K562 (cell line): ENCODE measurements around the gene ZDHHC24. TPM values are rescaled to one million over a fixed set of nuclear protein-coding genes. Genes with fewer than 3 reads are reported as not detected.
A peak's percentile ranks its signal among the peaks of the same experiment; 100 is the strongest.

Experiments
- ADNP ChIP-seq: fragments of 200-800 bp; sonication (Bioruptor generic); IDR thresholded peaks from 2 replicates; pipeline ENCODE4 v1.6.1; 2016; ENCODE audit warnings: missing genetic modification characterization, missing compliant biosample characterization
- BCOR ChIP-seq: fragments of 450-650 bp; IDR thresholded peaks from 2 replicates; pipeline ENCODE4 v1.6.1; 2016
- DMBX1 ChIP-seq: fragments of 250-450 bp; sonication (Bioruptor Pico); IDR thresholded peaks from 2 replicates; pipeline ENCODE4 v1.8.0; 2022; ENCODE audit warnings: inconsistent platforms, mild to moderate bottlenecking, moderate library complexity, borderline replicate concordance
- E2F3 ChIP-seq: fragments of 250-450 bp; sonication (Bioruptor Pico); IDR thresholded peaks from 2 replicates; pipeline ENCODE4 v1.4.0; 2020; ENCODE audit warnings: mild to moderate bottlenecking
- FOXM1 ChIP-seq, 2 experiments: fragments of 450-650 bp in 1 of 2; sonication (generic) in 1 of 2; formaldehyde crosslinking in 1 of 2; IDR thresholded peaks; 2 replicates each; pipeline versions ENCODE4 v1.6.1 to v1.9.0; 2017 to 2022; ENCODE audit warnings: low read depth in 2 of 2, mild to moderate bottlenecking in 2 of 2, missing genetic modification reagents in 1 of 2, moderate library complexity in 1 of 2
- GATAD2B ChIP-seq: fragments of 450-650 bp; IDR thresholded peaks from 2 replicates; pipeline ENCODE4 v1.6.1; 2017; ENCODE audit warnings: mild to moderate bottlenecking, borderline replicate concordance
- HDAC1 ChIP-seq, 2 experiments: fragments of 450-650 bp; IDR thresholded peaks; 2 replicates each; pipeline ENCODE4 v1.6.1; 2016 to 2017; ENCODE audit warnings: inconsistent platforms in 1 of 2, mild to moderate bottlenecking in 1 of 2, moderate library complexity in 1 of 2
- HDAC8 ChIP-seq: fragments of 450-650 bp; IDR thresholded peaks from 2 replicates; pipeline ENCODE4 v1.6.1; 2016; ENCODE audit warnings: mild to moderate bottlenecking, missing genetic modification characterization, moderate library complexity, missing compliant biosample characterization
- HDGF ChIP-seq: fragments of 450-650 bp; IDR thresholded peaks from 2 replicates; pipeline ENCODE4 v1.6.1; 2016
- KAT7 ChIP-seq: sonication (generic); formaldehyde crosslinking; IDR thresholded peaks from 2 replicates; pipeline ENCODE4 v1.8.0; 2022; ENCODE audit warnings: missing genetic modification reagents, mild to moderate bottlenecking, borderline replicate concordance
- NCOA2 ChIP-seq, 2 experiments: fragments of 450-650 bp; IDR thresholded peaks; 2 replicates each; pipeline ENCODE4 v1.6.1; 2018; ENCODE audit warnings: mild to moderate bottlenecking in 2 of 2, moderate library complexity in 1 of 2; ENCODE audit not compliant: partially characterized antibody in 2 of 2
- PCBP1 ChIP-seq: fragments of 200-400 bp; formaldehyde crosslinking; IDR thresholded peaks from 2 replicates; pipeline ENCODE4 v1.6.1; 2018; ENCODE audit warnings: mild to moderate bottlenecking, low read depth, low read length; ENCODE audit not compliant: poor library complexity, severe bottlenecking
- PHB ChIP-seq: fragments of 250-450 bp; sonication (Bioruptor Pico); IDR thresholded peaks from 2 replicates; pipeline ENCODE4 v1.5.0; 2021
- POLR2H ChIP-seq: IDR thresholded peaks from 2 replicates; pipeline ENCODE4 v1.6.1; 2016; ENCODE audit warnings: missing genetic modification characterization, low read depth, mild to moderate bottlenecking, control low read depth, missing compliant biosample characterization, moderate library complexity
- RBM25 ChIP-seq: fragments of 200-400 bp; formaldehyde crosslinking; IDR thresholded peaks from 2 replicates; pipeline ENCODE4 v1.6.1; 2018; ENCODE audit warnings: low read length, low read depth, moderate library complexity; ENCODE audit not compliant: severe bottlenecking
- SMAD2 ChIP-seq: fragments of 150-350 bp; IDR thresholded peaks from 2 replicates; pipeline ENCODE4 v1.6.1; 2014; ENCODE audit warnings: low read depth, mild to moderate bottlenecking, low read length
- SRSF9 ChIP-seq: fragments of 200-400 bp; formaldehyde crosslinking; IDR thresholded peaks from 2 replicates; pipeline ENCODE4 v1.6.1; 2017; ENCODE audit warnings: low read depth, low read length, borderline replicate concordance
- YY1 ChIP-seq, 3 experiments: IDR thresholded peaks; 2 replicates each; pipeline ENCODE4 v1.6.1; 2011; ENCODE audit warnings: low read length in 2 of 3, mild to moderate bottlenecking in 2 of 3, moderate library complexity in 2 of 3, borderline replicate concordance in 1 of 3, control low read depth in 1 of 3, low read depth in 1 of 3; ENCODE audit not compliant: insufficient read depth in 3 of 3, insufficient replicate concordance in 2 of 3, control insufficient read depth in 1 of 3, insufficient read length in 1 of 3; ENCODE audit errors: extremely low read depth in 1 of 3
- ZEB2 ChIP-seq: fragments of 450-650 bp; IDR thresholded peaks from 2 replicates; pipeline ENCODE4 v1.6.1; 2016
- ZNF24 ChIP-seq: fragments of 450-650 bp; IDR thresholded peaks from 2 replicates; pipeline ENCODE4 v1.6.1; 2016
- ZNF766 ChIP-seq: fragments of 200-800 bp; sonication (Bioruptor generic); conservative IDR thresholded peaks from 2 replicates; pipeline ENCODE4 v1.6.1; 2016; ENCODE audit warnings: missing genetic modification characterization, missing compliant biosample characterization
- polyA plus RNA-seq, 8 experiments: library from polyadenylated mRNA; depleted of rRNA in 4 of 8; stranded (reverse) in 5 of 8; unstranded in 3 of 8; fragments of >200 nt; fragmentation: Nextera tagmentation in 2 of 8; fragmentation: Illumina TruSeq in 1 of 8; extraction: Ambion mirVana in 2 of 8; extraction: Trizol in 1 of 8; gene quantifications; 2 replicates each; pipeline versions ENCODE4 v1.2.1 to v1.2.3, GENCODE V29; 2011 to 2014; ENCODE audit warnings: inconsistent platforms in 1 of 8, missing spikeins in 1 of 8
- total RNA-seq, 7 experiments: library from RNA; depleted of rRNA in 6 of 7; stranded (reverse); fragments of >200 nt in 6 of 7; fragmentation: Illumina TruSeq in 2 of 7; extraction: Trizol in 2 of 7; gene quantifications; 2 replicates each; pipeline versions ENCODE4 v1.2.1 to v1.2.3, GENCODE V29; 2011 to 2021; ENCODE audit warnings: low replicate concordance in 1 of 7
- TF ChIP-seq, protein P1 (sequence below): fragments of 200-800 bp; sonication (Bioruptor generic); IDR thresholded peaks from 2 replicates; pipeline ENCODE4 v1.6.1; 2017; ENCODE audit warnings: missing genetic modification characterization, missing compliant biosample characterization
- TF ChIP-seq, protein P2 (sequence below), 2 experiments: IDR thresholded peaks; 2 replicates each; pipeline ENCODE4 v1.6.1; 2011; ENCODE audit warnings: borderline replicate concordance in 1 of 2, control low read depth in 1 of 2, low read depth in 1 of 2, low read length in 1 of 2, mild to moderate bottlenecking in 1 of 2, mixed read lengths in 1 of 2, moderate library complexity in 1 of 2; ENCODE audit not compliant: insufficient read depth in 1 of 2, insufficient read length in 1 of 2, poor library complexity in 1 of 2, severe bottlenecking in 1 of 2; ENCODE audit errors: extremely low read depth in 1 of 2
- TF ChIP-seq, protein P3 (sequence below): fragments of 450-650 bp; IDR thresholded peaks from 2 replicates; pipeline ENCODE4 v1.6.1; 2018; ENCODE audit warnings: mild to moderate bottlenecking, low read depth; ENCODE audit not compliant: partially characterized antibody

Gene ZDHHC24
- total and polyA plus RNA-seq, 9 of the 15 experiments (the other 6 are each of a cell fraction or from before 2014, with no cell fraction given) = 0.45 to 11.2 (median 2.7) TPM

DNA sequence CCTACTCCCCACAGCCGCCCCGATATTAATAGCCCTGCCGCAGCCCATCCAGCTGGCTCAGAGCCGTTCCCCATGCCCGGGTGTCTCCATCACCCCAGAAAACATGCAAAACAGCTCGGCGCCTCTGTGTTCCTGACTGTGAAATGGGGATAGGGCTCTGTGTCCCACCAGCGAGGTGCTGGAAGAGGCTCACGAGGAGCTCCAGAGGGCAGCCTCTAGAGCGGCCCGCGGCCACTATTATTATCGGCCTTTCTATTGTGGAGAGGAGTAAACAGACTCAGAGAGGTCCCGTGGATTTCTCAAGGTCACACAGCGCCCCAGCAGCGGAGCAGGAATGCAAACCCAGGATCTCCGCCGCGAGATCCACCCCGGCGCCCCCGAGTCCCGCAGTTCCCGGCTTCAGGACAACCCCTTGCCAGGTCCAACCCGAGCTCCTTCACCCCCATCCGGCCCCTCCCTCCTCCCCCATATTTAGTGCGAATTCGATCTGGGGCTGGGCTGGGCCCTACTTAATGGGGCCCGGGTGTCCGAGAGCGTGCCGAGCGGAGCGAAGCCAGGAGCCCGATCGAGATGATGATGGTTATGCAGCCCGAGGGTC, 619 bp upstream of the ZDHHC24 start, which contains the start of gene ACTN3 (continued):
- TF ChIP-seq E2F3 (CRISPR knock-in tag) (peak; percentile 14; the same call in 1 of the 2 replicates), DMBX1 (CRISPR knock-in tag) (peak; percentile 26; the same call in 1 of the 2 replicates), HDAC8 (tag) (no peak), BCOR (peak; percentile 100), PCBP1 (peak; percentile 43), SMAD2 (no peak), RBM25 (peak; percentile 92), HDGF (peak; percentile 95; the same call in 1 of the 2 replicates), FOXM1 (IDR thresholded peaks at IDR 0.05; ENCODE audit: low read depth) (peak; percentile 21), FOXM1 (CRISPR knock-in tag; IDR thresholded peaks at IDR 0.05; ENCODE audit: low read depth) (no peak), KAT7 (CRISPR knock-in tag) (0 out of 2 replicates have a peak, but pooled peaks have one; percentile 16), ADNP (tag) (peak; percentile 99), PHB (CRISPR knock-in tag) (0 out of 2 replicates have a peak, but pooled peaks have one; percentile 80), ZNF766 (no peak), ZNF24 (0 out of 2 replicates have a peak, but pooled peaks have one; percentile 34), POLR2H (no peak), ZEB2 (no peak), NCOA2 (IDR thresholded peaks at IDR 0.05; ENCODE audit: partially characterized antibody in 2 of 2) (no peak), YY1 (IDR thresholded peaks at IDR 0.05; ENCODE audit: borderline replicate concordance in 1 of 3, control insufficient read depth in 1 of 3, extremely low read depth in 1 of 3, insufficient read depth in 3 of 3, insufficient read length in 1 of 3, insufficient replicate concordance in 2 of 3, low read depth in 1 of 3, low read length in 2 of 3) (no peak), GATAD2B (no peak), HDAC1 (IDR thresholded peaks at IDR 0.05) (peak in 1 of 2 experiments; percentile 84; a peak in 2 of 4 replicates), SRSF9 (no peak)
- TF ChIP-seq, protein P1, sequence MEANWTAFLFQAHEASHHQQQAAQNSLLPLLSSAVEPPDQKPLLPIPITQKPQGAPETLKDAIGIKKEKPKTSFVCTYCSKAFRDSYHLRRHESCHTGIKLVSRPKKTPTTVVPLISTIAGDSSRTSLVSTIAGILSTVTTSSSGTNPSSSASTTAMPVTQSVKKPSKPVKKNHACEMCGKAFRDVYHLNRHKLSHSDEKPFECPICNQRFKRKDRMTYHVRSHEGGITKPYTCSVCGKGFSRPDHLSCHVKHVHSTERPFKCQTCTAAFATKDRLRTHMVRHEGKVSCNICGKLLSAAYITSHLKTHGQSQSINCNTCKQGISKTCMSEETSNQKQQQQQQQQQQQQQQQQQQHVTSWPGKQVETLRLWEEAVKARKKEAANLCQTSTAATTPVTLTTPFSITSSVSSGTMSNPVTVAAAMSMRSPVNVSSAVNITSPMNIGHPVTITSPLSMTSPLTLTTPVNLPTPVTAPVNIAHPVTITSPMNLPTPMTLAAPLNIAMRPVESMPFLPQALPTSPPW = peak; percentile 65
- TF ChIP-seq, protein P2, sequence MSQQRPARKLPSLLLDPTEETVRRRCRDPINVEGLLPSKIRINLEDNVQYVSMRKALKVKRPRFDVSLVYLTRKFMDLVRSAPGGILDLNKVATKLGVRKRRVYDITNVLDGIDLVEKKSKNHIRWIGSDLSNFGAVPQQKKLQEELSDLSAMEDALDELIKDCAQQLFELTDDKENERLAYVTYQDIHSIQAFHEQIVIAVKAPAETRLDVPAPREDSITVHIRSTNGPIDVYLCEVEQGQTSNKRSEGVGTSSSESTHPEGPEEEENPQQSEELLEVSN (IDR thresholded peaks at IDR 0.05; ENCODE audit: borderline replicate concordance in 1 of 2, extremely low read depth in 1 of 2, insufficient read depth in 1 of 2, insufficient read length in 1 of 2, low read depth in 1 of 2, low read length in 1 of 2, poor library complexity in 1 of 2, severe bottlenecking in 1 of 2) = peak in 1 of 2 experiments; percentile 8
- TF ChIP-seq, protein P3, sequence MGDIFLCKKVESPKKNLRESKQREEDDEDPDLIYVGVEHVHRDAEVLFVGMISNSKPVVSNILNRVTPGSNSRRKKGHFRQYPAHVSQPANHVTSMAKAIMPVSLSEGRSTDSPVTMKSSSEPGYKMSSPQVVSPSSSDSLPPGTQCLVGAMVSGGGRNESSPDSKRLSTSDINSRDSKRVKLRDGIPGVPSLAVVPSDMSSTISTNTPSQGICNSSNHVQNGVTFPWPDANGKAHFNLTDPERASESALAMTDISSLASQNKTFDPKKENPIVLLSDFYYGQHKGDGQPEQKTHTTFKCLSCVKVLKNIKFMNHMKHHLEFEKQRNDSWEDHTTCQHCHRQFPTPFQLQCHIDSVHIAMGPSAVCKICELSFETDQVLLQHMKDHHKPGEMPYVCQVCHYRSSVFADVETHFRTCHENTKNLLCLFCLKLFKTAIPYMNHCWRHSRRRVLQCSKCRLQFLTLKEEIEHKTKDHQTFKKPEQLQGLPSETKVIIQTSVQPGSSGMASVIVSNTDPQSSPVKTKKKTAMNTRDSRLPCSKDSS = no peak
